ENCODE data around the gene FGF13.

The FGF13 gene

DNA sequence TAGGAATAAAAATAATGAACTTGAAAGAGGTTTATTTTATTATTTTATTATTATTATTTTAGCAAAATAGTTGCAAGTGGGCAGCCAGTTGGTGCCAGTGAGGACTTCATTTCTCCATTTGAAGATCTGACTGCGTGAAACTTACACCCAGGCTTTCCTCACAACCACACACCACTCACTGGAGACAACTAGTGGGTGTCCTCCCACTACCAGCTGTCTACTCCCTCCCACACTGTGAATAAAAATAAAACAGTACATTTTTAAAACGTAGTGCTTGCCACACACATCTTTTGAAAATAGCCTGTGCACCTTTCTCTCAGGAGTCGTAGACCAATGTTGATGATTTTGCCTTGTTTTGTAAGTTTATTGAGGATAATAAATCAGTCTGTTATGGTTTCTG is 7.4 kb downstream of the FGF13 start:
- peaks cover 11% of the 10 kb centered on the region for H3K9me3 Mint-ChIP-seq
- no peak overlapping the region for H3K27ac Mint-ChIP-seq
- no peaks in the 10 kb centered on the region for H3K4me1 Mint-ChIP-seq
- no peak overlapping the region for H3K4me3 Mint-ChIP-seq
- no peaks in the 10 kb centered on the region for H3K36me3 Mint-ChIP-seq
- DNase-seq (ENCODE audit: low spot score in 2 of 2) (no peak), ATAC-seq (no peak)

DNA sequence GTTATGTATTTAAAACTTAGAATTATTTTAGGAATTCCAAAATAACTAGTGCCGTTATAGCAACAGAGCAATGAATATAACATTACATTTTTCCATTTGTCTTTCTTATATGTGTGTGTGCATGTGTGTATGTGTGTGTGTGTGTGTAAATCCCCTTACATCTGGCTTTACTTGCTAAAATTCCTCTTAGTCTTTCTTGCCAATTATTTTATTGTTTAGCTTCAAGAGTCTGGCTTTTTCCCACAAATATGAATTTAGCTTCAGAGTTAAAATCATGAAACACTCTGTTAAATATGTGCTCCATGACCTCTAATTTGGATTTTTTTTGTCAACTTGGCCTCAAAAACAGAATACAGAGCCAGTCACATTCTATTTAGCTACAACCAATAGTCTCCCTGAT is 18.9 kb downstream of the FGF13 start:
- no peak overlapping the region for H3K4me3 Mint-ChIP-seq
- no peak overlapping the region for H3K27ac Mint-ChIP-seq
- no peaks in the 10 kb centered on the region for H3K9me3 Mint-ChIP-seq
- H3K4me1 Mint-ChIP-seq, result no peaks in the 10 kb centered on the region
- no peak for ATAC-seq
- DNase-seq (ENCODE audit: low spot score in 2 of 2), result no peak
- H3K36me3 Mint-ChIP-seq, result no peaks in the 10 kb centered on the region

DNA sequence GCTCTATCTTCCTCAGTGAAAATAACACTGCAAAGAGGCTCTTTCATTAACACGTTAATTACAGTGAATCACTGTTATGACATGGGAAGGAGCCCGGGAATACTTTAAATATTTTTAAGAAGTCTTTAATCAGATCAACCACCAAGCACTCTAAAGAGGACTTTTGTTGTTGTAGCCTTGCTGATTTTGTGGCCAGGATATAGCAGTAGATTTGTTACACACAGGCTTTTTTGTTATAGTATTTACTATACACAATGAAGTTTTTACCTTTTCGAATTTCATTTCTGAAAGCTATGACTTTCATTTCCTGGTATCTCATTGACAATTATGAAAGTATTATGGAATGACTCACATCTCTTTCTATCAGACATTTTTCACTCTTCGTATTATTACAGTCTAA is 20.3 kb downstream of the FGF13 start:
- H3K27ac Mint-ChIP-seq, result no peak overlapping the region
- DNase-seq (ENCODE audit: low spot score in 2 of 2), result no peak
- H3K36me3 Mint-ChIP-seq, result no peaks in the 10 kb centered on the region
- H3K9me3 Mint-ChIP-seq, result no peaks in the 10 kb centered on the region
- no peak overlapping the region for H3K4me3 Mint-ChIP-seq
- no peaks in the 10 kb centered on the region for H3K4me1 Mint-ChIP-seq
- ATAC-seq, result no peak

DNA sequence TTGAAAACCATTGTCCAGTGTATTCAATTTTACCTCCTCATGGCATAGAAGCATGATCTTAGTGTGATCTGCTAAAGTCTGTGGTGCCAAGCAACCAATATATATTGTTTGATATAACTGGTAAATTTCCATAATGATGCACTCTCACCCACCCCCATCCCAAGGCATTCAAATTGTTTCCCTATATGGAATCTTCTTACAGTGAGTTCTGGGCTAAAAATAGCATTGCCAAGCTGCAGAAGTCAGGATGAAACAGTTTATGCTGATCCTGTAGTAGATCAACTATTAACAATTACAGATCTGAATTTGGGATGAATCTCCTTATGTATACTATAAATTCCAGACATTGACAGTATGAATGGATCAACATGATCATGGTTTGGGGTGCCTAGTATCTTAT is 20.9 kb downstream of the FGF13 start:
- H3K9me3 Mint-ChIP-seq, result no peaks in the 10 kb centered on the region
- DNase-seq (ENCODE audit: low spot score in 2 of 2) (no peak), ATAC-seq (no peak)
- no peak overlapping the region for H3K4me3 Mint-ChIP-seq
- H3K27ac Mint-ChIP-seq, result no peak overlapping the region
- no peaks in the 10 kb centered on the region for H3K36me3 Mint-ChIP-seq
- no peaks in the 10 kb centered on the region for H3K4me1 Mint-ChIP-seq

DNA sequence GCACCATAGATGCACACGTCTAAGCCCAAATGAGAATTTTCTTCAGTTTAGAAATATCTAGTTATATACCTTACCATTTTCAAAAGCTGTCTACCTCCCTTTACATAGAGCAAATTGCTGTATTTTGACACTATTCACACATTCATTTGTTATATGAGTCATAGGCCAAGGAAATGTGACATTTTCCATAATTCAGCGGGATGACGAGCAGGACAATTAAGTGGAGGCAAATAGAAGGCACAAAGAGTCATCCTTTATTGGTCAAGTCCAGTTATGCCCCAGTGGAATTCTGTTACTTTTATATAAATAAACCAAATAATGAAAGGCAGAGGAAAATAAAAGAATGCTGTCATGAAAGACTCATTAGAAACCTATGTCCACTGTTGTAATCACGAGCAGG is 27.9 kb downstream of the FGF13 start:
- Mint-ChIP-seq H3K4me1 (no peaks in the 10 kb centered on the region), H3K9me3 (no peaks in the 10 kb centered on the region), H3K36me3 (no peaks in the 10 kb centered on the region), H3K4me3 (no peak overlapping the region), H3K27ac (no peak overlapping the region)
- ATAC-seq (no peak), DNase-seq (ENCODE audit: low spot score in 2 of 2) (no peak)

DNA sequence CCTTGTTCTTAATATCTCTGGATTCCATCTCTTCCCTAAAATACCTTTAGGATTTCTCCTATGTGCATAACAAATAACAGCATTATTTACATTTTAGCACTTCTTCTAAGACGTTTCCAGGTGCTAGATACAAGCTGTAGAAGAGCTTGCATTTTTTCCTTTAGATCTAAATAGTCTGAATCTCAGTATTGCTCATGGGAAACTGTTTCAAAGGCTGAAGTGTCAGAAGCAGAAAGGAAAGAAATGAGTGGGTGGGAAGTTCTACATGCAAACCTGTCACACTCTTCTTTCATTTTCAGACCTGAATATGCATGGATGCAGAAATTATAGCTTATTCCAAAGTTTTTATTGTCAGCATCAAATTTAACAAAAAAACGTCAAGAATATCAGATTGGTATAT is 41.8 kb downstream of the FGF13 start:
- Mint-ChIP-seq H3K4me3 (no peak overlapping the region), H3K4me1 (no peaks in the 10 kb centered on the region), H3K36me3 (no peaks in the 10 kb centered on the region), H3K27ac (no peak overlapping the region), H3K9me3 (peaks cover 7% of the 10 kb centered on the region)
- DNase-seq (ENCODE audit: low spot score in 2 of 2) (no peak), ATAC-seq (no peak)

DNA sequence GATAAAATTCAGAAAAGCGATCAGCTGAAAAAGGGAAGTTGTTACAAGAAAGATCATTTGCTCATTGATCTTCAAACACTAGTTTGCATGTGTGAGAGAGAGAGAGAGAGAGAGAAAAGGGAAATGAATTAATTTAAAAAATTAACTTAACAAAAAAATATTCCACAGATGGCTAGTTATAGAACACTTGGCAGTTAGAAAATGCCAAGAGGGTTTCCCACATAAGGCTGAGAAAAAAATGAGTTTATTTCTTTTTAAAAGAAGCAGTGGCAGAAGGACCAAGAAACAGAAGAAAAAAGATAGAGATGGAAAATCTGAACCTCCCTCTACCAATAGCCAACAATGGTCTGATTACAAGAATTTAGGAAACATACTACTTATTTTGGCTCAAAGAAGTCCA is 47.1 kb downstream of the FGF13 start:
- no peaks in the 10 kb centered on the region for H3K36me3 Mint-ChIP-seq
- ATAC-seq, result no peak

DNA sequence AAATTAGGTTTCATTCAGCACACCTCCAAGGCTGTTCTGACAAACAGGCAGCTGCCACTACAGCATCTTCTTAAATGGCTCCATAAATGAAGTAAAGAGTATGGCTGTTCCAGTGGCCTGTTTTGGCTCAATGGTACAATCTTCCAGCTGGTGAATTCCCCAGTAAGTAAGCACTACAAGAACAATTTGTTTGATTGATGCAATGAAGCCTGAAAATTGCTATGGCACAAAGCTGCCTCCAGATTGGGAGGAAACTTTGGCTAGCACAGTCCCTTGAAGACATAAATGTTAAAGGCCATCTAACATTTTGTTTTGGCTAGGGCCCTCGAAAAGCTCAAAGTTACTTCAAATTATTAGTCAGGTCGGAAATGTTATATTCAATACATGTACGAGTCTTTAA is 47.5 kb downstream of the FGF13 start:
- H3K4me3 Mint-ChIP-seq, result no peak overlapping the region
- H3K27ac Mint-ChIP-seq, result no peak overlapping the region
- peaks cover 7% of the 10 kb centered on the region for H3K9me3 Mint-ChIP-seq
- DNase-seq (ENCODE audit: low spot score in 2 of 2) (no peak), ATAC-seq (no peak)
- H3K36me3 Mint-ChIP-seq, result no peaks in the 10 kb centered on the region
- no peaks in the 10 kb centered on the region for H3K4me1 Mint-ChIP-seq

More for the DNA sequence above, 47.1 kb downstream of the FGF13 start:
- H3K9me3 Mint-ChIP-seq, result peaks cover 7% of the 10 kb centered on the region
- no peak overlapping the region for H3K27ac Mint-ChIP-seq
- H3K4me1 Mint-ChIP-seq, result no peaks in the 10 kb centered on the region
- H3K4me3 Mint-ChIP-seq, result no peak overlapping the region
- no peak for DNase-seq (ENCODE audit: low spot score in 2 of 2)

DNA sequence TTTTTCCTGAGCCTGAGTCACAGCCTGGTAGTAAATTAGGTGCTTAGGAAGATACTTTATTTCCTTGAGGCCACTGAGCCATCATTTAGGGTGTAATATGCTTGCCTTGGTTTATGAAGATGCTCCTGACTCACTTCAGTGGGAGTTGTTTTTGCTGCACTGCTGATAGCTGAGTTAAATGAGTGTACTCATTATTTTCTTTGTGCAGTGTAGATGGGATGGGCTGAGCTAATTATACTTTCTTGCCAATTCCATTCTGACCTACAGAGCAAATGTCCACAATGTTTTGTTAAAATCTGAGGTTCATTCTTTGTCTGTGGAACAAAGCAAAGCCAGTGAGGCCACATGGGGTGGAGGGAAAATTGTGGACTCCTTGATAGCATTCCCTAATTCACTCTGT is 60.0 kb downstream of the FGF13 start:
- Mint-ChIP-seq H3K36me3 (no peaks in the 10 kb centered on the region), H3K9me3 (peaks cover 6% of the 10 kb centered on the region), H3K4me1 (no peaks in the 10 kb centered on the region), H3K27ac (no peak overlapping the region), H3K4me3 (no peak overlapping the region)
- no peak for ATAC-seq
- no peak for DNase-seq (ENCODE audit: low spot score in 2 of 2)

DNA sequence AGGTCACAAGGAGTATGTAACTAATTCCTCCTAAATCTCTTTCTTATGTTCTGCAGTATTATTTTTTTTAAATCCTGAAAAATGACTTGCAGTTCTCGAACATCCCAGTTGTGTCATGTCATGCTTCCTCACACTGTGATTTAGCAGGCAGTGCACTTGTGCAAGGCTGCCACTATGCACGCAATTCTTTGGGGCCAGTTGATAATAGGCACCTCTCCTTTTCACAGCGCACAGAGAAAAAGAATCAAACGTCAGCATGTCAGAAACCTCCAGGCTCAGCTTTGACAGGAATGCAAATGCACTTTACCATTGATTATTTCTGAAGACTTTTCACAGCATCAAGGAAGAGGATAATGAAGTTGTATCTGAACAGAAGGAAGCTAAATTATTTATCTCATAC is 62.9 kb downstream of the FGF13 start:
- Mint-ChIP-seq H3K4me3 (no peak overlapping the region), H3K9me3 (peaks cover 5% of the 10 kb centered on the region), H3K4me1 (no peaks in the 10 kb centered on the region), H3K27ac (no peak overlapping the region), H3K36me3 (no peaks in the 10 kb centered on the region)
- ATAC-seq, result no peak
- DNase-seq (ENCODE audit: low spot score in 2 of 2), result no peak

DNA sequence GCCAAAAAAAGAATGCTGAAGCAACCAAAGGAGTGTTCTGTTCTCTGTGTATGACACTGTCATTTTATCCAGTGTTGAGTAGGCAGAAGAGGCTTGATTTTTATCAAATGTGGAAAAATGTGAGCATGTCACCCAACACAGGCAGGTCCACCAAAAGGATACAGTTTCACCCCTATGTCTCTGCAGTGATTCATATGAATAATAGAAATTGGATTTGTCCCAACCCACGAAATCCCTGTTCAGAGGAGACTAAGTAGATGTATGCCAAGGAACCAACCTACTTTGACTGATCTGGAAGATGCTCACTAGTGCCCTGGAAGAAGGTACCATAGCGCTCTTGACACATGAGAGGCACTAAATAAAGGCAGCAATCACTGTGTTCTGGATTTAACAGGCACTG is 72.5 kb downstream of the FGF13 start:
- DNase-seq (ENCODE audit: low spot score in 2 of 2), result no peak
- Mint-ChIP-seq H3K27ac (no peak overlapping the region), H3K4me3 (no peak overlapping the region), H3K4me1 (no peaks in the 10 kb centered on the region), H3K36me3 (no peaks in the 10 kb centered on the region), H3K9me3 (no peaks in the 10 kb centered on the region)
- ATAC-seq, result no peak

All from stimulated activated effector memory CD8-positive, alpha-beta T cell treated with anti-CD3 and anti-CD28 coated beads, Interleukin-12 subunit alpha, Interleukin-12 subunit beta, amount 100 ng/mL, for 72 hours (primary cell).